Measurements from ENCODE around the gene PGAP3. TPM values are rescaled to one million over a fixed set of nuclear protein-coding genes. Genes with fewer than 3 reads are reported as not detected.

PGAP3 gene
- total RNA-seq, 1 donor = 27.7 TPM

GRCh38 chr17:39673335-39674081 is 14.3 kb downstream of the PGAP3 start:
- DNase-seq (ENCODE audit: low read depth in 2 of 3, low spot score in 2 of 3) = no peak

- no peak for DNase-seq (ENCODE audit: low read depth in 2 of 3, low spot score in 2 of 3)
These were observed 15.1 kb downstream of the PGAP3 start for GRCh38 chr17:39672522-39673334.

DNA sequence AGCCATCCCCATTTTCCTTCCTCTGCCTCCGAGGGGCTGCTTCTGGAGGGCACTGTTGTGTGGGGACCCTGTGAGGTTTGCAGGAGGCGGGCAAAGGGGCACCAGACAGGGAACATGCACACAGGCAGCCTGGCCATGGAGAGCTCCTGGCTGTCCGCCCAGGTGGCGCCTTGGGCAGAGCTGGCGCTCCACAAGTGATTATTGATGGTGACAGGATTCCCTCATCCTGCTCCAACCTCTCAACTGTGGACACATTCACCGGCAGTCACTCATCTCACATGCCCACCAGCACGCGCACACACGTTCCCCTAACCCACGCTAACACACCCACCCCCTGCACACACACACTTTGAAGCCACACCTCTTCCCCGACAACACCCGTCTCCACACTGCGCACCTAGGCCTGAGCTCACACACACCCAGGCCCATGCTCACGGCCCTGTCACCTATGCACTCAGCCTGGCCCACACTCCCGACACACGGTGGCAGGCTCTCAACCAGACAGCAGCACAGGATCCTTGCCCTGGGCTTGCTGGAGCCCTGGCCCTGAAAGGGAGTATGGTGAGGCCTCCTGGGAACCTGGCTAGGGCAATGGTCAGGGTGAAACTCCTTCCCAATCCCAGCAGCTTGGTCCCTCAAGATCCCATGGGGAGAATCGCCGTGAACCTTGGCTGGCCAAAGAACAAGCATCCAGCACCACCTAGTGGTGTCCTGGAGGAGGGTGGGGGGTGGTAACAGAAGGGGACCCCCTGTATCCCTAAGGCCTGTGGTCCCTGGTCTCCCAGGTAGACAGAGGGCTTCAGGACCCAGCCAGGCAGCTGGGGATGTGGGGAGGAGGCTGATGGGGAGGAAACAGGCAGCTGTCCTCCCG is 16.0 kb downstream of the PGAP3 start:
- DNase-seq (ENCODE audit: low read depth in 2 of 3, low spot score in 2 of 3) = peak in 1 of 3 donors; percentile 47

DNA sequence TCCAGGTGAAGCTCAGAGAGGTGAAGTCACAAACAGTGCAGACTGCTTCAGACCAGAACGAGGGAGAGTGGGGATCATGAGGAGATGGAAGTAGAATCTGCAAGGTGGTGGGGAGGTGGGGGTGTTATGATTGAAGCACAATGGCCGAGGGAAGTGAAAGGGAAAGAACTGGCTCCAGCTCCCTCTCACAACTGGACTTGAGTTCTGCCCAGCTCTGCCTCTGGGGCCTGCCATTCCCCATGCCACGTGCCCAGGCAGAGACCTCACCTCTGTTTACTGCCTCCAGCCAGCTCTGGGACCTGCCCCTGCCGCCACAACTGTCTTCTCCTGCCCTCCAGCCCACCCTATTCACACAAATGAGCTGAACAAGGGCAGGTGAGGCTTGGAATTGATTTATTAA is 17.1 kb downstream of the PGAP3 start:
- DNase-seq (ENCODE audit: low read depth in 2 of 3, low spot score in 2 of 3) = no peak

GRCh38 chr17:39669897-39670735 is 17.7 kb downstream of the PGAP3 start:
- DNase-seq (ENCODE audit: low read depth in 2 of 3, low spot score in 2 of 3) = no peak

DNA sequence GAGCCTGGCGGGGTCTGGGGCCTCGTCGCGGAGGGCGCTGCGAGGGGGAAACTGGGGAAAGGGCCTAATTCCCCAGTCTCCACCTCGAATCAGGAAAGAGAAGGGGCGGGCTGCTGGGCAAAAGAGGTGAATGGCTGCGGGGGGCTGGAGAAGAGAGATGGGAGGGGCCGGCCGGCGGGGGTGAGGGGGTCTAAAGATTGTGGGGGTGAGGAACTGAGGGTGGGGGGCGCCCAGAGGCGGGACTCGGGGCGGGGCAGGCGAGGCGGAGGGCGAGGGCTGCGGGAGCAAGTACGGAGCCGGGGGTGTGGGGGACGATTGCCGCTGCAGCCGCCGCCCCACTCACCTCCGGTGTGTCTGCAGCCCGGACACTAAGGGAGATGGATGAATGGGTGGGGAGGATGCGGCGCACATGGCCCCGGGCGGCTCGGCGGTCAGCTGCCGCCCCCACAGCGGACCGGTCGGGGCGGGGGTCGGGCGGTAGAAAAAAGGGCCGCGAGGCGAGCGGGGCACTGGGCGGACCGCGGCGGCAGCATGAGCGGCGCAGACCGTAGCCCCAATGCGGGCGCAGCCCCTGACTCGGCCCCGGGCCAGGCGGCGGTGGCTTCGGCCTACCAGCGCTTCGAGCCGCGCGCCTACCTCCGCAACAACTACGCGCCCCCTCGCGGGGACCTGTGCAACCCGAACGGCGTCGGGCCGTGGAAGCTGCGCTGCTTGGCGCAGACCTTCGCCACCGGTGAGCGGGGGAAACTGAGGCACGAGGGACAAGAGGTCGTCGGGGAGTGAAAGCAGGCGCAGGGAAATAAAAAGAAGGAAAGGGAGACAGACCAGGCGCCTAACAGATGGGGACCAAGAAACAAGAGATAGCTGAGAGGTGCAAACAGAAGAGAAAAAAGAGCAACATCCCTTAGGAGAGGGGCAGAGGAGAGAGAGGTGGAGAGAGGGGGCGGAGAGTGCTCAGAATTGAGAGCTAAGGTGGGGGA is 19.6 kb downstream of the PGAP3 start, which contains the start of gene PNMT:
TSS of gene PNMT (plus strand) at position 509 of the 980 bp plus-strand sequence. CDS start at position 532, 23 bp downstream.
- DNase-seq (ENCODE audit: low read depth in 2 of 3, low spot score in 2 of 3) = peak; percentile 56 to 73 (median 73)

DNA sequence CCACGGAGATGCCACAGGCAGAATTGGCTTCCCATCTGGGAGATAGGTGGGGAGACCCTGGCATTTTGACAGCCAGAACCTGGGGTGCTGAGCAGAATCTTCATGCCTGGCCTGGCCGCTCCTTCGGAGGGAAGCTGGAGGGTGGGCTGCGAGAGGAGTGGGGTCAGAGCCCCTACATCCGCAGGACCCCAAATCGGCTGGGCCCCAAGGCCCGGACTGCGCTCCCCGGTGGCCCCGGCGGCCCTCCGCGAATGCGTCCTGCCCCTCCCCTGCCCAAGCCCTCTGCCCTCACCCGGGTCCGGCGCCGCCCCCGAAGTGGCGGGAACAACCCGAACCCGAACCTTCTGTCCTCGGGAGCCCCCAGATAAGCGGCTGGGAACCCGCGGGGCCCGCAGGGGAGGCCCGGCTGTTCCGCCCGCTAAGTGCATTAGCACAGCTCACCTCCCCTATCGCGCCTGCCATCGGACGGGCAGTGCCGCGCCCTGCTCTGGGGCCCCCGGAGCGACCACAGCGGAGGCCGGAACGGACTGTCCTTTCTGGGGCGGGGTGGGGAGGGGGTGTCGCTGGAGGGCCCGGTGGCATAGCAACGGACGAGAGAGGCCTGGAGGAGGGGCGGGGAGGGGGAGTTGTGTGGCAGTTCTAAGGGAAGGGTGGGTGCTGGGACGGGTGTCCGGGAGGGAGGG is 20.5 kb downstream of the PGAP3 start:
- no peak for DNase-seq (ENCODE audit: low read depth in 2 of 3, low spot score in 2 of 3)

- no peak for DNase-seq (ENCODE audit: low read depth in 2 of 3, low spot score in 2 of 3)
These were observed 21.1 kb downstream of the PGAP3 start for GRCh38 chr17:39666601-39667261.

DNA sequence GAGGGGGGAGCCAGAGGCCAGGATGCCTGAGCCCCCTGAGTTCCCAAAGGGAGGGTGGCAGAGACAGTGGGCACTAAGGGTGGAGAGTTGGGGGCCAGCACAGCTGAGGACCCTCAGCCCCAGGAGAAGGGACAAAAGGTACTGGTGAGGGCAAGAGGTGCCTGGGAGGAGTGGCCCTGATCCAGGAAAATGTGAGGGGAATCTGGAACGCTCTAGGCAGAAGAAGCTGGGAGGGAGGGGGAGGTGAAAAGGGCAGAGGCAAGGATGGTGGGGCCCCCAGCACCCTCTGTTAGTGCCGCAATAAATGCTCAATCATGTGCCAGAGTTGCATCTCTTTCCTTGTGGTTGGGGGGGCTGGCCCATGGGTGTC is 21.6 kb downstream of the PGAP3 start:
- DNase-seq (ENCODE audit: low read depth in 2 of 3, low spot score in 2 of 3) = no peak

GRCh38 chr17:39665642-39666224 is 22.1 kb downstream of the PGAP3 start:
- DNase-seq (ENCODE audit: low read depth in 2 of 3, low spot score in 2 of 3) = peak in 2 of 3 donors; percentile 37 to 54

- DNase-seq (ENCODE audit: low read depth in 2 of 3, low spot score in 2 of 3) = no peak
These were observed 23.0 kb downstream of the PGAP3 start, which contains the start of gene TCAP for GRCh38 chr17:39664581-39665561. Gene TCAP (plus strand): TSS chr17:39665349. CDS start chr17:39665360, 11 bp downstream.

GRCh38 chr17:39663688-39664580 is 23.9 kb downstream of the PGAP3 start:
- DNase-seq (ENCODE audit: low read depth in 2 of 3, low spot score in 2 of 3) = no peak

GRCh38 chr17:39663340-39663687 is 24.5 kb downstream of the PGAP3 start:
- DNase-seq (ENCODE audit: low read depth in 2 of 3, low spot score in 2 of 3) = no peak

DNA sequence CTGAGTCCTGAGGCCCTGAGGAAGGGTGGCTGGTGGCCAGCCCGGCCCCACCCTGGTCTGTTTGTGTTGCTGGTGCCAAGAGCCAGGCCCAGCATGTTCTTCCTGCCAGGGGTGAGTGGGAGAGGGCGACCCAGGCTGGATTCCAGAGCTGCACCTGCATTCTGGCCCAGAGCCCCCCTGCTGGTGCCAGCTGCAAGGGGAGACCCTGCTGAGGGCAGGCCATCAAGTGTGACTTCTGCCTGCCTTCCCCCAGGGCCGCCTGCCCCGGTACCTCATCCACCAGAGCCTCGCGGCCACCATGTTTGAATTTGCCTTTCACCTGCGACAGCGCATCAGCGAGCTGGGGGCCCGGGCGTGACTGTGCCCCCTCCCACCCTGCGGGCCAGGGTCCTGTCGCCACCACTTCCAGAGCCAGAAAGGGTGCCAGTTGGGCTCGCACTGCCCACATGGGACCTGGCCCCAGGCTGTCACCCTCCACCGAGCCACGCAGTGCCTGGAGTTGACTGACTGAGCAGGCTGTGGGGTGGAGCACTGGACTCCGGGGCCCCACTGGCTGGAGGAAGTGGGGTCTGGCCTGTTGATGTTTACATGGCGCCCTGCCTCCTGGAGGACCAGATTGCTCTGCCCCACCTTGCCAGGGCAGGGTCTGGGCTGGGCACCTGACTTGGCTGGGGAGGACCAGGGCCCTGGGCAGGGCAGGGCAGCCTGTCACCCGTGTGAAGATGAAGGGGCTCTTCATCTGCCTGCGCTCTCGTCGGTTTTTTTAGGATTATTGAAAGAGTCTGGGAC is 25.1 kb downstream of the PGAP3 start:
- DNase-seq (ENCODE audit: low read depth in 2 of 3, low spot score in 2 of 3) = no peak
